GDM1 (cell line): ENCODE measurements around the gene CDIPT.

Experiments used
- DNase-seq: peaks from one replicate; lab custom pipeline; 2025; lab: John Stamatoyannopoulos, UW

CDIPT gene

DNA sequence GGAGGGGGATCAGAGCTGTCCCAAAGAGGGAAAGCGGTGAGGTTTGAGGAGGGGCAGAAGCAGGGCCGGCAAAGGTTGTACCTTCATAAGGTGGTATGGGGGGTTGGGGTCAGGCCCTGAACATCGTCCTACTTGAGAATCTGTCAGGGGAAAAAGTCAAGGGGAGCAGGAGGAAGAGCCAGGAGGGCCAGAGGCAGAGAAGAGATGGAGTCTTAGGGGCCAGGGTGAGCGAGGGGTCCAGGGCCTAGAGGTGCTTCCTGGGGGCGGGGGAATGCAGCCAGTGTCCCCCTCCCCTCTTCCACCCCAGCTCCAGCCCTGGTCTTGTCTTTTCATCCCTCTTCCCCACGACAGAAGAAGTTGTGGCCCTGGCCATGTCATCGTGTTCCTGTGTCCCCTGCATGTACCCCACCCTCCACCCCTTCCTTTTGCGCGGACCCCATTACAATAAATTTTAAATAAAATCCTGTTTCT is 52.3 kb downstream of the CDIPT start:
- no peak for DNase-seq

DNA sequence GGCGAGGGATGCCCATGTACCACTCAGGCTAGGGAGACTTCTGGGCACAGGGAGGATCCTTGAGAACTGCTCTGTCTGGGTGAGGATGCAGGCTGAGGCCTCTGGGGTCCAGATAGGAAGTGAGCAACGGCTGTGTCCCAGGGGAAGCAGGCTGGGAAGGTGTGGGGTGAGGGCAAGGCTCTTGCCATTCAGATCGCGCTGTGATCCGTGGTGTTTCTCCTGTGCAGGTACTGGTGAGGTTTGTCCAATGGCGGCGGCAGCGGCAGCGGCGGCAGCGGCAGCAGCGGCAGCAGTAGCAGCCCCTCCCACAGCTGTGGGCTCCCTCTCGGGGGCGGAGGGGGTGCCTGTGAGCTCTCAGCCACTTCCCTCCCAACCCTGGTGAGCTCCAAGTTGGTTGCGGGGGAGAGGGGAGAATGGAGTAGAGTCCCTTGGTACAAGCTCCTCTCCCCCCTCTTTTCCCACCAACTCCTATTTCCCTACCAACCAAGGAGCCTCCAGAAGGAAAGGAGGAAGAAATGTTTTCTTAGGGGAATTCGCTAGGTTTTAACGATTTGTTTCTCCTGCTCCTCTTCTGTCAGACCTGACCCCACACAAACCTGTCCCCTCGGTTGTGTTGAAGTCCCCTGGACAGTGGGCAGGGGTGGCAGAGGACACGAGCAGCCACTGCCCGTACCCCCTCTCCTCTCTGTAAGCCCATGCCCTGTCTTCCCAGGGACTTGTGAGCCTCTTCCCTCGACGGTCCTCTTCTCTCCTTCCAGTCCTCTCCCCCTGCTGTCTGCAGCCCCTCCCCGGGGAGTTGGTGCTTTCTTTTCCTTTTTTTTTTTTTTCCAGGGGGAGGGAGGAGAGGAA is 53.0 kb downstream of the CDIPT start:
- DNase-seq: no peak

DNA sequence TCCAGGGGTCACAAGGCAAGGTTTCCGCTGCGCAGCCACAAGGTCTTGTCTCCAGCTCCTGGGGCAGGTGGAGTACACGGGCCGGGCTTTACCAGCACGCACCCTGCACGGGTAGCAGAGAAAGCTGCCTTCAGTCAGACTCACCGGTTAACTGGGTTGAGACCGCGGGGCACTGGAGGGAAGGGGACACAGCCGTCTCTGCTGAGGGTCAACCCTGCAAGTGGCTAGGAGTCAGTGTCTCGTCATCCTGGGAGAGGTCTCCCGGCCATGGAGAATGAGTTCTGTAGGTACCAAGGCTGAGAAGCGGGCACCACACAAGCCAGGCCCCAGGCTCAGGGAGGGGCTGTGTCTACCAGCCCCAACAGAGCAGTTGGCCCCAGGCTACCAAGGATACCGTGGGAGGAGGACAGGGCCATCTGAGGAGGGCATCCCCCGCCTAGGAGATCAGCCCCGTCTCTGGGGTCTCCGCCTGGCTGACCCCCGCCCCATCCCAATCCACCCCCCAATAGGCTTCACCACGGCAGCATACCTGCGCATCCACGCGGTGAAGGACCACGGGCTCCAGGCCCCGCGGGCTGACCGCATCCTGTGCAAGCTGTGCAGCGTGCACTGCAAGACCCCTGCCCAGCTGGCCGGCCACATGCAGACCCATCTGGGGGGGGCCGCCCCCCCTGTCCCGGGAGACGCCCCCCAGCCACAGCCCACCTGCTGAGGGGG is 53.8 kb downstream of the CDIPT start:
- no peak for DNase-seq
